Measurements from ENCODE around the gene ADNP2.
"Not testable (repeated sequence)": the region's sequence is repeated elsewhere in the genome, so short reads cannot be mapped to it uniquely, and the experiment has no call there.

The ADNP2 gene

GRCh38 chr18:80148326-80149199 is 39.5 kb downstream of the ADNP2 start:
- DNase-seq: peak; percentile 63

- no peak for DNase-seq
These were observed 40.6 kb downstream of the ADNP2 start for GRCh38 chr18:80149667-80150066.

- DNase-seq: peak; percentile 46
These were observed 45.2 kb downstream of the ADNP2 start for GRCh38 chr18:80154293-80154692.

GRCh38 chr18:80157708-80158343 is 48.8 kb downstream of the ADNP2 start:
- peak; percentile 70 for DNase-seq

GRCh38 chr18:80158365-80158764 is 49.3 kb downstream of the ADNP2 start:
- DNase-seq: no peak

GRCh38 chr18:80159713-80160636 is 50.9 kb downstream of the ADNP2 start:
- no peak for DNase-seq

- no peak for DNase-seq
These were observed 52.8 kb downstream of the ADNP2 start for GRCh38 chr18:80161781-80162417.

- no peak for DNase-seq
These were observed 54.1 kb downstream of the ADNP2 start for GRCh38 chr18:80163183-80163582.

GRCh38 chr18:80164727-80165355 is 55.8 kb downstream of the ADNP2 start:
- not testable (repeated sequence) for DNase-seq

- no peak for DNase-seq
These were observed 57.2 kb downstream of the ADNP2 start for GRCh38 chr18:80166240-80166639.

- DNase-seq: no peak
These were observed 57.7 kb downstream of the ADNP2 start for GRCh38 chr18:80166725-80167124.

GRCh38 chr18:80167331-80167730 is 58.3 kb downstream of the ADNP2 start:
- no peak for DNase-seq

GRCh38 chr18:80167931-80168330 is 58.9 kb downstream of the ADNP2 start:
- DNase-seq: peak; percentile 32

GRCh38 chr18:80168346-80168745 is 59.3 kb downstream of the ADNP2 start:
- DNase-seq: no peak

GRCh38 chr18:80168982-80169381 is 59.9 kb downstream of the ADNP2 start:
- DNase-seq: no peak

GRCh38 chr18:80169607-80170006 is 60.5 kb downstream of the ADNP2 start:
- no peak for DNase-seq

- DNase-seq: no peak
These were observed 61.5 kb downstream of the ADNP2 start for GRCh38 chr18:80170395-80171053.

- DNase-seq: peak; percentile 44
These were observed 62.2 kb downstream of the ADNP2 start for GRCh38 chr18:80171054-80171872.

GRCh38 chr18:80172056-80172455 is 63.0 kb downstream of the ADNP2 start:
- DNase-seq: no peak

GRCh38 chr18:80173060-80173459 is 64.0 kb downstream of the ADNP2 start:
- no peak for DNase-seq
